Left ventricle myocardium superior (tissue), 1 donor: ENCODE data around the gene MAD2L2. TPM values are rescaled to one million over a fixed set of nuclear protein-coding genes. Genes with fewer than 3 reads are reported as not detected.

Source experiments
- ATAC-seq: fragments of 200-7000 bp; cut with Tn5 transposase; one replicate; pipeline ENCODE4 v1.9.1; 2020; ENCODE audit warnings: mild to moderate bottlenecking, moderate library complexity
- DNase-seq: peaks from one replicate; pipeline ENCODE4 v3.0.0-alpha.2; 2020
- intact Hi-C: fragments of 100-400 bp; cut with micrococcal nuclease; formaldehyde crosslinking; loops from one replicate; pipeline ENCODE4 v1.11.0; 2022
- total RNA-seq: library from RNA; stranded (reverse); fragmentation: NEBNext Ultra II Directional; extraction: Animal tissue kit (Norgen Biotek cat#: 25700); gene quantifications from one replicate; pipeline ENCODE4 v1.2.1, GENCODE V29; 2021
- donor health status: DM: no; HTN: yes; CAD: no; lungs with severe emphysema.

MAD2L2 gene
- total RNA-seq, 1 donor from 2014 or later, result 21.8 TPM

GRCh38 chr1:11707621-11708276 lies 26.8 kb upstream of the MAD2L2 start:
- intact Hi-C loops, result no loop called here
- peak; percentile 95 for ATAC-seq
- DNase-seq, result peak; percentile 85

- intact Hi-C loops, result no loop called here
- no peak for DNase-seq
- no peak for ATAC-seq
These were observed 25.3 kb upstream of the MAD2L2 start for GRCh38 chr1:11706292-11706691.

- no peak for DNase-seq
- no peak for ATAC-seq
- intact Hi-C loops, result no loop called here
These were observed 24.6 kb upstream of the MAD2L2 start for GRCh38 chr1:11705596-11705995.

DNA sequence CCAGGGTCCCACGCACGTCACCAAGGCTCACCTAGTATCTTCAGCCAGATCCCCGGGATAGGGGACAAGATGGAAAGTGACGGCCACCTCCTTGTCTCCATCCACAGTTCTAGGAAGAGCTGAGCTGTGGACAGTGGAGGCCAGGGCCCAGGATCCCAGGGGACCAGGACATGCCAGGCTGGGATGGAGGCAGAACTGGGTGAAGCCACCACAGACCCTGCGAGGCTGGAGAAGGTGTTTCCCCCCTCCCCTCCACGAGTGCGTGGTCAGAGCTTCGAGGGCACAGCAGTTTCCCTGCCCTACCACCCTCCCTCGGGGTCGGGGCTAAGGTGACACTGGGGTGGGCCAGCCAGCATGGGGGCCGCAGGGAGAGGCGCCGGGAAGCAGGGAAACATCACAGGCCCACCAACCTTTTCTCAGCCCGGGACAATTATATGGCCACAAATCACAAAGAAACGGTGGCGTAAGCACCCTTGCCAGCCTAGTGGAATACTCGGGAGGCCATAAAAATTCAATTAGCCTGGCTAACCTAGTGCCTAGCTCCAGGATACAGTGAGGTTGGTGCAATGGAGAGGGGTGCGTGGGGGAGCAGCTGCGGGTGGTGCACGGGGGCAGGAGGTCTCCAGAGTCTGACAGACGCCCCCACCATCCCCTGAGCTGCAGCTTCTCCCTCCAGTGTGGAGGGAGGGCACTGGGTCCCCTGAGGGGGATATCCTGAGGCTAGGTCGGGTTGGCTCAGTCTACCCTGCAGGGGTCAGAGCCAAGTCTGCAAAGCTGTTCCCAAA lies 23.9 kb upstream of the MAD2L2 start:
- ATAC-seq, result no peak
- intact Hi-C loops, result no loop called here

GRCh38 chr1:11704194-11704529 lies 23.2 kb upstream of the MAD2L2 start:
- DNase-seq, result no peak
- ATAC-seq, result no peak
- intact Hi-C loops, result no loop called here

More for the DNA sequence above, 23.9 kb upstream of the MAD2L2 start:
- DNase-seq, result no peak

DNA sequence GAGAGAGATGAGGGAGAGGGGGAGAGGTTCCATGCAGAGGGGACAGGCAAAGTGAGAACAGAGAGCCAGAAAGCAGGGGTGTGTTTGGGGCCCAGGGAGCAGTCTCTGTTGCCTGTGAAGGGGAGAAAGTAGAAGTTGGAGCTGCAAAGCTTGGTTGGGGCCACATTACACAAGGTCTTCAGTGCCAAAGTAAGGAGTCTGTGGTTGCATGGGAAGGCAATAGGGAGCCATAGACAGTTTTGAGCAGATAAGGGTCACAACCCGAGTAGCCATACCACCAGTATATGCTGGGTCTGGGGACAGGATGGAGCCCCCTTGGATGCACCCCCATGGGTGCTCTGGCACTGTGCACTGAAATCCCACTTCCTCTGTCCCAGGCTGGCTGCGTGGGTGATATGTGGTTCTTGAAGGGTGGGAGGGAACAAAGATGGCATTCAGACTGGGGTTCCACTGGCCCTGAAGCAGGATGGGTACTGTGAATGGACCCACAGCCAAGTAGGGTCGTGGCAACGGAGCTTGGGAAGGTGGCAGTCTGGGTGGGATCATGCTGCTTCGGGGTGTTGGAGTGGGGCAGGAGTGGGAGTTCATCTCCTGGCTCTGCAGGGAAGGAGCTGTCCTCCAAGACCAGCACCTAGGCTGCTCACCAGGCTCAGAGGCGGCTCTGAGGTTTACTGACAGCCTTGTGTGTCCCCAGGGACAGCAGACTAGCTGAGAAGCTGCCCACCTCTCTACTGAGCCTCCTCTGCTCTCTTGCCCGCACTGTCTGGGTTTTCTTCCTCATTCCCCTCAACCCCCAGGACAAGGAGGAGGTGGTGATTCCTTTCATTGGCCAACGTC lies 22.6 kb upstream of the MAD2L2 start:
- ATAC-seq (no peak), DNase-seq (no peak)
- intact Hi-C loops, result no loop called here

DNA sequence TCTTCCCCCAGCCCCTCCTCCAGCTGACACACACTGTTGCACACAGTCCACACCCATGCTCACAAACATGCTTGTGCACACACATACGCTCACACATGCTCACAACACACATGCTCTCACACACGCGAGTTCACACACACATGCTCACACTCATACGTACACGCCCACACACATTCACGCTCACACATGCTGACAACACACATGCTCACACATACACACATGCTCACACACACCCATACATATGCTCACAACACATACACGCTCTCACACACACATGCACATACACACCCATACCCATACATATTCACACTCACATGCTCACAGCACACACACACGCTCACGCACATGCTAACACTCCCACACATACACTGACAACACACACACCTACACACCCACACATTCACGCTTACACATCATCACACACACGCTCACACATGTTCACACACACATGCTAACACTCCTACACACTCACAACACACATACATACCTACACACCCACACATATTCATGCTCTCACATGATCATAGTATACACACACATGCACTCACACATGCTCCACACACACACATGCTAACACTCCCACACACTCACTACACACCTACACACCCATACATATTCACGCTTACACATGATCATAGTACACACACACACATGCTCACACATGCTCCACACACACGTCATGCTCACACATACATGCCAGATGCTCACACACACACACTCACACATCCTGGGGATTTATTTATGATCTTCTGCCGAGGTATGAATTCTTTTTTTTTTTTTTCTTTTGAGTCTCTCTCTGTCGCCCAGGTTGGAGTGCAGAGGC lies 21.2 kb upstream of the MAD2L2 start:
- intact Hi-C loops, result no loop called here
- no peak for DNase-seq
- no peak for ATAC-seq

DNA sequence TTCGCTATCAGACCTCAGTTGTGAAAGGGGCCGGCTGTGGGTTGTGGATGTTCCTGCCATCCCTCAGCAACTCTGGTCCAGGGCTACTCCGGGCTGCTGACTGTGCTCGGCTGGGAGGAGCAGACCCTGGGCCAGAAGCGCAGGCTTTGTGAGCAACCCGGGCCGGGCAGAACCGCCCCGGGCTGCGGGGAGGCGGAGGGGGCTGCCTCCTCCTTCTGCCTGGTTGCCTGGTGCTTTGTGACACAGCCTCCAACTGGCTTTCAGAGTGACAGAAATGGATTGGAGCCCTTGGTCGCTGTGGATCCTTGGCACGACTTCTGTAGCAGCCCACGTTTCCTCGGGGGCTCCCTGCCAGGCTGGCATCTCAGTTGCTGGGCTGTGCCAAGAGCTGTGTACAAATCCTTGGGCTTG lies 20.6 kb upstream of the MAD2L2 start:
- intact Hi-C loops, result no loop called here
- DNase-seq (no peak), ATAC-seq (peak; percentile 37)

- DNase-seq (no peak), ATAC-seq (no peak)
- intact Hi-C loops, result no loop called here
These were observed 19.9 kb upstream of the MAD2L2 start for GRCh38 chr1:11700601-11701467.

DNA sequence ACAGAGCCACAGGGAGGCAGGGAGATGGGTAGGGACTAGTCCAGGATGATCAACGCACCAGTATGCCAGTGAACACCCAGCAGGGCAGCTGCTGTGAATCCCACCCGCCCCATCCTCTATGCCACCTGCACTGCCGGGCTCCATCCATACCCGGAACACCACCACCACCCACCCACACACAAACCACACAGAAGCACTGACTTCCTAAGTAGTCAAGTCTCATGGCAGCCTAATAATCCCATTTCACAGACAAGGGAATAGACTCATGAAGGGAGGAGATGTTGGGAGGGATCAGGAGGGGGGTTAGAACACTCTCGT lies 16.9 kb upstream of the MAD2L2 start:
- intact Hi-C loops, result no loop called here
- no peak for DNase-seq
- no peak for ATAC-seq

- intact Hi-C loops, result no loop called here
- DNase-seq (no peak), ATAC-seq (no peak)
These were observed 16.4 kb upstream of the MAD2L2 start for GRCh38 chr1:11697188-11697892.

DNA sequence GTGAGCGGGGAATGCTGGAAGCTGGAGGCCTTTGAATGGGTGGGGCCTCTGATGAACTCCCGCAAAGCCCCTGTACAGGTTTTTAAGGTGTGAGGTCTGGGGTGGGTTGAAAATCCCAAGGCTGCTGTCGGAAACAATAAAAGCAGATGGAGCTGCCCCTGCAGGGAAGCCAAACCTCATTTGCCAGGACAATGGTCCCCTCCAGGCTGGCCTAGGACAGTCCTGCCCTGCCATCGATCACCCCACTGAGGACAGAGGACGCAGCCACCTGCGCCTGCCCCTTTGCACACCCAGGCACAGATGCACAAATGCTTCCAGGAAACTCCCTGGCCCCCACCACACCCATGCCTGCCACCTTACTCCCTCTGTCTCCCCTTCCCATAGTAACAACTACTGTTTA lies 14.9 kb upstream of the MAD2L2 start:
- no peak for DNase-seq
- no peak for ATAC-seq
- intact Hi-C loops, result no loop called here

DNA sequence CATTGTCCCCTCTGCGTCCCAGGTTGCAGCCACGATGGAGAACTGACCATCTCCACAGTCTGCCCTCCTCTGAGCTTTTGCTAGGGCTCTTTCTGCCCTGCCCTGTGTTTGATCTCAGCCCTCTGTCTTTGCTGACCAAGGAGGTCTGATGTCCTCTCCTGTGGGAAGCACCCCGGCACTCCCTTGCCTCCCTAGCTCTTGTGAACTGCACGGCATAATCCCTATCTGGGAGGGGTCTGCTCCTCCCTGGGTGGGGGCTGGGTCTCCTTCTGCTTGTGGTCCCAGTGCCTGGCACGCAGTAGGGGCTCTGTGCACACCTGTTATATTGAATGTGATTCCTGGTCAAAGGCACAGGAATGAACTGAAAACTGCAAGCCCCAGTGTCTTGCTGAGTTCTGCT lies 13.0 kb upstream of the MAD2L2 start:
- intact Hi-C loops, result no loop called here
- no peak for DNase-seq
- ATAC-seq, result no peak

GRCh38 chr1:11693024-11693590 lies 12.2 kb upstream of the MAD2L2 start:
- ATAC-seq (no peak), DNase-seq (no peak)
- intact Hi-C loops, result no loop called here

- DNase-seq (no peak), ATAC-seq (no peak)
These were observed 11.2 kb upstream of the MAD2L2 start for GRCh38 chr1:11691928-11692711.

GRCh38 chr1:11691302-11691914 lies 10.5 kb upstream of the MAD2L2 start, which contains the start of gene DRAXIN:
Gene DRAXIN (plus strand): TSS chr1:11691710. CDS start chr1:11706259, 14,549 bp downstream.
- DNase-seq, result no peak
- no peak for ATAC-seq
- intact Hi-C loops, result no loop called here

More at GRCh38 chr1:11691928-11692711, 11.2 kb upstream of the MAD2L2 start:
- intact Hi-C loops, result no loop called here
